ENCODE data around the gene POLR1E. TPM values are rescaled to one million over a fixed set of nuclear protein-coding genes. Genes with fewer than 3 reads are reported as not detected.

The POLR1E gene
- total RNA-seq, 4 donors from 2014 or later = 22.5 to 26.4 (median 25.3) TPM

DNA sequence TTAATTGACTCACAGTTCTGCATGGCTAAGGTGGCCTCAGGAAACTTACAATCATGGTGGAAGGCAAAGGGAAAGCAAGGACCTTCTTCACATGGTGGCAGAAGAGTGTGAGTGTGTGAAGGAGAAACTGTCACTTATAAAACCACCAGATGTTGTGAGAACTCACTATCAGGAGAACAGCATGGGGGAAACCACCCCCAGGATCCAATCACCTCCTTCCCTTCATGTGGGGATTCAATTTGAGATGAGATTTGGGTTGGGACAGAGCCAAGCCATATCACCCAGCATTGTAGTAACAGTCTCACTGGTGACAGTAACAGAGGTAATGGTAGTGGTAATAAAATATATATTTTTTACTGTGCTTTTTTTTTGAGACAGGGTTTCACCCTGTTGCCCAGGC is 38.6 kb upstream of the POLR1E start:
- no peak for DNase-seq (ENCODE audit: low spot score in 2 of 2)
- no peak overlapping the region for H3K4me3 ChIP-seq (ENCODE audit: low read depth, poor library complexity, severe bottlenecking)
- intact Hi-C loops (cut with DNase I; ENCODE audit: low total_unique reads) = no loop called here
- TF ChIP-seq POLR2A (IDR thresholded peaks at IDR 0.05) = no peak
- TF ChIP-seq, protein P1, sequence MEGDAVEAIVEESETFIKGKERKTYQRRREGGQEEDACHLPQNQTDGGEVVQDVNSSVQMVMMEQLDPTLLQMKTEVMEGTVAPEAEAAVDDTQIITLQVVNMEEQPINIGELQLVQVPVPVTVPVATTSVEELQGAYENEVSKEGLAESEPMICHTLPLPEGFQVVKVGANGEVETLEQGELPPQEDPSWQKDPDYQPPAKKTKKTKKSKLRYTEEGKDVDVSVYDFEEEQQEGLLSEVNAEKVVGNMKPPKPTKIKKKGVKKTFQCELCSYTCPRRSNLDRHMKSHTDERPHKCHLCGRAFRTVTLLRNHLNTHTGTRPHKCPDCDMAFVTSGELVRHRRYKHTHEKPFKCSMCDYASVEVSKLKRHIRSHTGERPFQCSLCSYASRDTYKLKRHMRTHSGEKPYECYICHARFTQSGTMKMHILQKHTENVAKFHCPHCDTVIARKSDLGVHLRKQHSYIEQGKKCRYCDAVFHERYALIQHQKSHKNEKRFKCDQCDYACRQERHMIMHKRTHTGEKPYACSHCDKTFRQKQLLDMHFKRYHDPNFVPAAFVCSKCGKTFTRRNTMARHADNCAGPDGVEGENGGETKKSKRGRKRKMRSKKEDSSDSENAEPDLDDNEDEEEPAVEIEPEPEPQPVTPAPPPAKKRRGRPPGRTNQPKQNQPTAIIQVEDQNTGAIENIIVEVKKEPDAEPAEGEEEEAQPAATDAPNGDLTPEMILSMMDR (IDR thresholded peaks at IDR 0.05) = no peak

DNA sequence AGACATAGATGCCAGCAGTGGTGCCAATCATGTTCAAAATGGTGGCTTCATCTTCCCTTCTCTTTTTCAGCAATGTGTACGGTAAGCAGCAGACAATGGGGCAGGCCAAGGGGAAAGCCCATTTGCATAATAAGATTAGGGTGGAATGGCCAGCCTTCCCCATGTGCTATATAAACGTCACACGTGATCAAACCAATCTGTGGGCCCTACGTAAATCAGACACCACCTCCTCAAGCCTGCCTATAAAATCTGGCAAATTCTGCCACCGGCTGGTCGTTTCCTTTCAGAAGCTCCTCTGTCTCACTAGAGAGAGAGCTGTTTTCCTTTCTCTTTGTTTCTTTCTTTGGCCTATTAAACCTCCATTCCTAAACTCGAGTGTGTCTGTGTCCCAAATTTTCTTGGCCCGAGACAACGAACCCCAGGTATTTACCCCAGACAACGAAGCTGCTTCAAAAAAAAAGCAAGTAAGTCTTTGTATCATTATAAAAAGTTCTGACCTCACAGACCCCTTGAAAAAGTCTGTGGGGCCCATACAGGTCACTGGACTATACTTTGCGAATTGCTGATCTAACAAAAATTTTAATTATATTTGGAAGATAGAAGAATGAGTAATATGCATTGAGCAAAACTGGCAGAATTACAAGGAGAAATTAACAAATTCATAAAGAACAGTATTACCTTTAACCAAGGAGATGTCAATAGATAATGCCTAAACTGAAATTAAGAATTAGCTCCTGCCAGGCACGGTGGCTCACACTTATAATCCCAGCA is 35.7 kb upstream of the POLR1E start:
- intact Hi-C loops (cut with DNase I; ENCODE audit: low total_unique reads) = no loop called here
- TF ChIP-seq POLR2A (IDR thresholded peaks at IDR 0.05) = no peak
- TF ChIP-seq, protein P1 (IDR thresholded peaks at IDR 0.05) = no peak
- no peak for DNase-seq (ENCODE audit: low spot score in 2 of 2)
- WGBS, 2 donors = 82 to 84% methylated on average over 12 of the region's 12 CpGs
- H3K4me3 ChIP-seq (ENCODE audit: low read depth, poor library complexity, severe bottlenecking) = no peak overlapping the region

DNA sequence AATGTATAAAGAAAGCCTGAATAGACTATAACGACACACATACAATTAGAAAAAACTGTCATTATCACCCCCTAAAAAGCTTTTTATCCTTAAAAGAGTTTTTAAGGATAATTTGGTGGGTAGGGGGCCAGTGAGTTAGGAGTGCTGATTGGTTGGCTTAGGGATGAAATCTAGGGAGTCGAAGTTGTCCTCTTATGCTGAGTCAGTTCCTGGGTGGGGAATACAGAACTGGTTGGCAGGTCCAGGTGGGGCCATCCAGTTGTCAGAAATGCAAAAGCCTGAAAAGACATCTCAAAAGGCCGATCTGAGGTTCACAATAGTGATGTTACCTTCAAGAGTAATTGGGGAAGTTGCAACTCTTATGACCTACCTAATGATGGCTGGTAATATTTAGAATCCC is 34.1 kb upstream of the POLR1E start:
- TF ChIP-seq, protein P1 (IDR thresholded peaks at IDR 0.05) = no peak
- TF ChIP-seq POLR2A (IDR thresholded peaks at IDR 0.05) = no peak
- DNase-seq (ENCODE audit: low spot score in 2 of 2) = no peak
- intact Hi-C loops (cut with DNase I; ENCODE audit: low total_unique reads) = no loop called here
- WGBS, 2 donors = 76 to 77% methylated on average over 3 of the region's 3 CpGs
- no peak overlapping the region for H3K4me3 ChIP-seq (ENCODE audit: low read depth, poor library complexity, severe bottlenecking)

DNA sequence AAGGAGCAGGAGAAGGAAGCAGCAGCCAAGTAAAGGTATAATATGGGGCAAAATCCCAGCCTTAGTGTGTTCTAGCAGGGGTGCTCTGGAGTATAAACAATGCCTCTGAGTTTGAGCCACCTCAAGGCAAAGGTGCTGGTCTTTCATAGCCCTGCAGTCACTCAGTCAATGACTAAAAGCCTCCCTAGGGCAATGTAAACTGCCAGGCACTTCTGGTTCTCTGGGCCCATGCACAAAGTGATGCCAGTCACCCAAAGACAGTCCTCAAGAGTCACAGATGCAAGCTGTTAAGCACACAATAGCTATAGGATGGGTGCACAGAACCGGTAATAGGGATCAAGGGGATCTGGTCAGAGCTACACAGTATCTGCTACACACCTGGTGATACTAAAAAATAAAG is 33.1 kb upstream of the POLR1E start:
- no peak for TF ChIP-seq POLR2A (IDR thresholded peaks at IDR 0.05)
- TF ChIP-seq, protein P1 (IDR thresholded peaks at IDR 0.05) = no peak
- no peak overlapping the region for H3K4me3 ChIP-seq (ENCODE audit: low read depth, poor library complexity, severe bottlenecking)
- no peak for DNase-seq (ENCODE audit: low spot score in 2 of 2)
- intact Hi-C loops (cut with DNase I; ENCODE audit: low total_unique reads) = no loop called here
- 79 to 96% methylated on average over 1 of the region's 1 CpG for WGBS, 2 donors

DNA sequence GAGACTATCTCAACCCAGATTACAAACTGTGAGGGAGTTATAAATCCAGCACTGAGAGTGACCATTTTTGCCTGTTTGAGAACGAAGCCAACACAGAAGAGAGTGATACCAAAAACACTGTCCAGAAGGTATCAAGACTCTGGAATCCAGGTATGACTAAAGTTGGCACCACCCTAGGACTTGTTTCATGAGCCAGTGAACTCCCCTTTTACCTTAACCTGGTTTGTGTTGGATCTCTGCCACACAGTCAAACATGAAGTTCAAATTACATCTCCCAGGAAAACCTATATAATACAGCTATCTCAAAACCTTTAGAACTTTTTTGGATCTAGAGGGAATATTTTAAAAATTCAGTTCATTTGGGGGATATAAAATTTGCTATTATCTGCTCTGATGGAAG is 31.9 kb upstream of the POLR1E start:
- no peak for DNase-seq (ENCODE audit: low spot score in 2 of 2)
- no peak for TF ChIP-seq POLR2A (IDR thresholded peaks at IDR 0.05)
- TF ChIP-seq, protein P1 (IDR thresholded peaks at IDR 0.05) = no peak
- WGBS, 2 donors = 64 to 67% methylated on average over 1 of the region's 1 CpG
- H3K4me3 ChIP-seq (ENCODE audit: low read depth, poor library complexity, severe bottlenecking) = no peak overlapping the region
- intact Hi-C loops (cut with DNase I; ENCODE audit: low total_unique reads) = no loop called here

DNA sequence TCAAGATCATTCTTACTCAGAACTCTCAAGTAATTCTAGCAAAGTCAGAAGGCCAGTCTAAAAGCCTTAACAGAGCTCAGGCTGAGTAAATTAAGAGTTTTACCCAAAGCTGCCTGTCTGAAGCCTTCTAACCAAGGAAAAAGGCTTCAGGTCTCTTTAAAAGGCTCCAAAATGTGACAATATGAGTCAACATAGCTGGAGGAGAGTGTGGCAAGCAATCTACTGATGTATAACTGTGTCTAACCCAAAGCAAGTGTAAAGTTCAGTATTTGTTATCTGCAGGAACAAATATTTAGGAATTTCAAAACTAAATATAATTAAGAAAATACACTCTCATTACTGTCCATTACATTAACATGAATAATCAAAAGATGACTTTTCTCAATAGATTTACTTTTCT is 31.5 kb upstream of the POLR1E start:
- intact Hi-C loops (cut with DNase I; ENCODE audit: low total_unique reads) = no loop called here
- TF ChIP-seq, protein P1 (IDR thresholded peaks at IDR 0.05) = no peak
- TF ChIP-seq POLR2A (IDR thresholded peaks at IDR 0.05) = no peak
- DNase-seq (ENCODE audit: low spot score in 2 of 2) = no peak
- H3K4me3 ChIP-seq (ENCODE audit: low read depth, poor library complexity, severe bottlenecking) = no peak overlapping the region
